Hepatocyte (in vitro differentiated cells): ENCODE data around the gene CYP8B1.

ENCODE experiments used
- EZH2 ChIP-seq: fragments of 200-600 bp; sonication (generic); IDR thresholded peaks from 2 replicates; pipeline ENCODE4 v1.6.1; 2016; ENCODE audit warnings: antibody characterized with exemption, mild to moderate bottlenecking, borderline replicate concordance
- TF ChIP-seq, protein P1 (sequence below): fragments of 200-600 bp; sonication (generic); IDR thresholded peaks from 2 replicates; pipeline ENCODE4 v1.5.1; 2016; ENCODE audit warnings: antibody characterized with exemption, mild to moderate bottlenecking; ENCODE audit not compliant: poor library complexity

DNA sequence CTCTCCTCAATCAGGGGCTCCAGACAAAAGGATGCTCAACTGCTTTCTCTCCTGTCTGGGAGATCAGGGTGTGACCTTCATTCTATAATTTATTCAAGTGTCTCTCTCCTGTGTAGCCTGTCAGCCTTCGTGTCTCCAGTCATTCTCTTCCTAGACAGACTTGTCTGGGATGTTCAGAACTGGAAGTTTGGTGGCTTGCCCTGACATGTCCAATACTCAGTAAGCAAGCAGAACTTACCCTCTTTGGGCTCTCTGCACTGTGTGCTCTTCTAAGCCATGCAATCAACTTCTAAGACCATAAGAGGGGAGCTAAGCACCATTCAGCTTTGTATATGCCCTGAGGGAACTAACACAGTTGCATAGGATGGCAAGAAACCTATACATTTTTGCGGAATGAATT is 52.3 kb downstream of the CYP8B1 start:
- TF ChIP-seq, protein P1, sequence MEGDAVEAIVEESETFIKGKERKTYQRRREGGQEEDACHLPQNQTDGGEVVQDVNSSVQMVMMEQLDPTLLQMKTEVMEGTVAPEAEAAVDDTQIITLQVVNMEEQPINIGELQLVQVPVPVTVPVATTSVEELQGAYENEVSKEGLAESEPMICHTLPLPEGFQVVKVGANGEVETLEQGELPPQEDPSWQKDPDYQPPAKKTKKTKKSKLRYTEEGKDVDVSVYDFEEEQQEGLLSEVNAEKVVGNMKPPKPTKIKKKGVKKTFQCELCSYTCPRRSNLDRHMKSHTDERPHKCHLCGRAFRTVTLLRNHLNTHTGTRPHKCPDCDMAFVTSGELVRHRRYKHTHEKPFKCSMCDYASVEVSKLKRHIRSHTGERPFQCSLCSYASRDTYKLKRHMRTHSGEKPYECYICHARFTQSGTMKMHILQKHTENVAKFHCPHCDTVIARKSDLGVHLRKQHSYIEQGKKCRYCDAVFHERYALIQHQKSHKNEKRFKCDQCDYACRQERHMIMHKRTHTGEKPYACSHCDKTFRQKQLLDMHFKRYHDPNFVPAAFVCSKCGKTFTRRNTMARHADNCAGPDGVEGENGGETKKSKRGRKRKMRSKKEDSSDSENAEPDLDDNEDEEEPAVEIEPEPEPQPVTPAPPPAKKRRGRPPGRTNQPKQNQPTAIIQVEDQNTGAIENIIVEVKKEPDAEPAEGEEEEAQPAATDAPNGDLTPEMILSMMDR = no peak
- no peak for TF ChIP-seq EZH2
